Activated T-helper 1 cell treated with anti-CD3 and anti-CD28 coated beads, Interleukin-12 subunit alpha, Interleukin-12 subunit beta, Interleukin-2, Interleukin-4 antibody, amounts not matched to agents 30 ng/mL and 10 ng/mL and 1 ng/mL, durations not matched to agents 14 hours and 24 hours and 36 hours (primary cell): Measurements from ENCODE around the gene PARP12. TPM values are rescaled to one million over a fixed set of nuclear protein-coding genes. Genes with fewer than 3 reads are reported as not detected.
"Not testable (repeated sequence)": the region's sequence is repeated elsewhere in the genome, so short reads cannot be mapped to it uniquely, and the experiment has no call there.

ENCODE experiments used
- DNase-seq: peaks from one replicate; pipeline ENCODE4 v3.0.0; 2021; ENCODE audit warnings: low spot score
- H3K27ac Mint-ChIP-seq: one replicate; pipeline ENCODE4 v1.8.0; 2021; ENCODE audit warnings: mild to moderate bottlenecking, mixed read lengths
- H3K27me3 Mint-ChIP-seq: one replicate; pipeline ENCODE4 v1.8.0; 2022; ENCODE audit warnings: mild to moderate bottlenecking, moderate library complexity, mixed read lengths; ENCODE audit not compliant: insufficient read depth
- H3K36me3 Mint-ChIP-seq: one replicate; pipeline ENCODE4 v1.8.0; 2021; ENCODE audit warnings: low read depth, mixed read lengths
- H3K4me1 Mint-ChIP-seq: one replicate; pipeline ENCODE4 v1.8.0; 2021; ENCODE audit warnings: low read depth, mixed read lengths
- H3K4me3 Mint-ChIP-seq: one replicate; pipeline ENCODE4 v1.8.0; 2021; ENCODE audit warnings: mild to moderate bottlenecking, moderate library complexity, mixed read lengths
- H3K9me3 Mint-ChIP-seq: one replicate; pipeline ENCODE4 v1.8.0; 2021; ENCODE audit warnings: mixed read lengths
- intact Hi-C: fragments of 100-400 bp; cut with micrococcal nuclease; formaldehyde crosslinking; loops from one replicate; pipeline ENCODE4 v1.15.1; 2024
- total RNA-seq: library from RNA; stranded (reverse); gene quantifications from 2 replicates; pipeline ENCODE4 v1.2.3, GENCODE V29; 2022

The PARP12 gene
- total RNA-seq, result 62.0 and 63.7 TPM in 2 replicates

GRCh38 chr7:140062528-140063299 lies at the start of gene PARP12:
Gene PARP12, minus strand, starts transcription at chr7:140062951. Its CDS starts 104 bp downstream, at chr7:140062847.
- peaks cover 20% of the 10 kb centered on the region for H3K9me3 Mint-ChIP-seq
- peaks cover 5% of the 10 kb centered on the region for H3K27me3 Mint-ChIP-seq
- peaks cover 34% of the 10 kb centered on the region for H3K36me3 Mint-ChIP-seq
- H3K4me1 Mint-ChIP-seq, result peaks cover 43% of the 10 kb centered on the region
- H3K4me3 Mint-ChIP-seq, result peak within 1 kb of the TSS; percentile 82
- peak within 1 kb of the TSS; percentile 91 for H3K27ac Mint-ChIP-seq
- DNase-seq, result peak; percentile 88
- intact Hi-C loops, result loop anchor here (1.0 to 10.0 kb wide), 9 partner anchors 22 to 415 kb away; partner anchors contain the start of genes HIPK2 and MKRN1

DNA sequence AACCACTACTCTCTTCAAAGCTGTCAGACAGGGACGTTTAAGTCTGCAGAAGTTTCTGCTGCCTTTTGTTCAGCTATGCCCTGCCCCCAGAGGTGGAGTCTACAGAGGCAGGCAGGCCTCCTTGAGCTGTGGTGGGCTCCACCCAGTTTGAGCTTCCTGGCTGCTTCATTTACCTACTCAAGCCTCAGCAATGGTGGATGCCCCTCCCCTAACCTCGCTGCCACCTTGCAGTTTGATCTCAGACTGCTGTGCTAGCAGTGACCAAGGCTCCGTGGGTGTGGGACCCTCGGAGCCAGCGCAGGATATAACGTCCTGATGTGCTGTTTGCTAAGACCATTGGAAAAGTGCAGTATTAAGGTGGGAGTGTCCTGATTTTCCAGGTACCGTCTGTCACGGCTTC lies 46.0 kb upstream of the PARP12 start:
- H3K4me3 Mint-ChIP-seq, H3K27me3 Mint-ChIP-seq, H3K27ac Mint-ChIP-seq, H3K4me1 Mint-ChIP-seq, DNase-seq, intact Hi-C loops: not testable (repeated sequence)
- Mint-ChIP-seq H3K36me3 (peaks cover 70% of the 10 kb centered on the region), H3K9me3 (peaks cover 10% of the 10 kb centered on the region)

DNA sequence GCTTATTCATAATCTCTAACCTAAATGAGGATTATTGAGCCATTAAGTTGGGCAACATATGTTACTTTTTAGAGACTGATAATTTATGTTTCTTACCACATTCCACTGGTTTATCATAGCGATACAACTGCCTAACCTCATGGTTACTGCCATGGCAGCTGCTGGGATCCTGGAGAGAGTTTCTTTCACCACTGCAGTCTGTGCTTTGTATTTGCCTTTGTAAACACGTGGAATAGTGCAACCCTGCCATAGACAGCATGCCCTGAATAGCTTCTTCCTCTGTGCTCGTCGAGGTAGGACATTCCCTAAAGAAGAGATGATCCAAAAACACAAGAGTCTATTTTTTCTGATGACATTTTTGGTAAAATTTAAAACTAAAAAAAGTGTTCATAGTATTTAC lies 33.7 kb upstream of the PARP12 start:
- H3K27me3 Mint-ChIP-seq, result no peaks in the 10 kb centered on the region
- no peaks in the 10 kb centered on the region for H3K4me1 Mint-ChIP-seq
- H3K4me3 Mint-ChIP-seq, result no peak overlapping the region
- no peak overlapping the region for H3K27ac Mint-ChIP-seq
- H3K9me3 Mint-ChIP-seq, result no peaks in the 10 kb centered on the region
- intact Hi-C loops, result no loop called here
- H3K36me3 Mint-ChIP-seq, result peaks cover 62% of the 10 kb centered on the region
- no peak for DNase-seq

- Mint-ChIP-seq H3K4me3 (no peak overlapping the region), H3K4me1 (no peaks in the 10 kb centered on the region), H3K27ac (no peak overlapping the region), H3K27me3 (no peaks in the 10 kb centered on the region), H3K36me3 (peaks cover 59% of the 10 kb centered on the region), H3K9me3 (no peaks in the 10 kb centered on the region)
- intact Hi-C loops, result no loop called here
- DNase-seq, result no peak
Measured at GRCh38 chr7:140093375-140093774, 30.6 kb upstream of the PARP12 start.

DNA sequence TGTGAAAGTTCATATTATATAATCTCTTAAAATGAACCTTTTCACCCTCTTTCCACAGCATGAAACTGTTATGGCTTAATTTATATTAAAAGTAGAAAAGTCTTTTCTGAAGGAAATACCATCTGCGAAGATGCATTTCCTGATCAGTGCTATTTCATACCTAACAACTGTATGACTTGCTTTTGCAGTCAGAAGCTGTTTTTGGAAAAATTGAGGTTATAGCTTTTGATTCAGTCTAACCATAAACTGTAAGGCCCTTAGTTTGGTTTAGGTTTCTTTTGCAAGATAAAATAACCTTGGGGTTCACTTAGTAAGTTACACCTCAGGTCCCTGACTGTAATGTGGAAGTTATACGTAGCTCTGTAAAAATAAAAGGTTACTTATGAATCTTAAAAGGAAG lies 22.7 kb upstream of the PARP12 start:
- H3K36me3 Mint-ChIP-seq, result peaks cover 12% of the 10 kb centered on the region
- H3K9me3 Mint-ChIP-seq, result no peaks in the 10 kb centered on the region
- intact Hi-C loops, result loop anchor here (2.0 to 5.0 kb wide), 2 partner anchors 23 to 37 kb away; partner anchors contain the start of gene PARP12
- no peaks in the 10 kb centered on the region for H3K27me3 Mint-ChIP-seq
- no peak for DNase-seq
- peak overlapping the region; percentile 76 for H3K27ac Mint-ChIP-seq
- no peak overlapping the region for H3K4me3 Mint-ChIP-seq
- H3K4me1 Mint-ChIP-seq, result peaks cover 39% of the 10 kb centered on the region

DNA sequence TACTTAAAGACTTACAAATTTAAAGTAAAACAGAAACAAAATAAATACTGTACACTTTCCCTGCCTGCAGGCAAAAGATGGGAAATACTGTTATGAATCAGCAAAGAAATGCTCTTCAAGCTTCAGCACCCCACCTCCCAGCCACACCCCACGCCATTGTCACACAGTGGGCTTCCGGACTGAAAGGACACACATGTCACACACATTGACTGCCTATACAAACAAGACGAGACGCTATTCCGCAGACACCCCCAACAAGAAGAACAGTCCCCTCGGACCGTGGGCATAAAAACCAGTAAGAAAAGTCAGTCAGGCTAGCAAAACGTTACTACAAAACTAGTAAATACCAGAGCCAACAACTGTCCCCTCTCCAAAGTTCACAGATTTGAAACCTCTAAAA lies 22.2 kb upstream of the PARP12 start:
- H3K4me3 Mint-ChIP-seq, result peak overlapping the region; percentile 9
- H3K4me1 Mint-ChIP-seq, result peaks cover 39% of the 10 kb centered on the region
- intact Hi-C loops, result loop anchor here (2.0 to 5.0 kb wide), 2 partner anchors 22 to 37 kb away; partner anchors contain the start of gene PARP12
- DNase-seq, result peak; percentile 36
- no peaks in the 10 kb centered on the region for H3K9me3 Mint-ChIP-seq
- peak overlapping the region; percentile 76 for H3K27ac Mint-ChIP-seq
- peaks cover 12% of the 10 kb centered on the region for H3K36me3 Mint-ChIP-seq
- no peaks in the 10 kb centered on the region for H3K27me3 Mint-ChIP-seq

DNA sequence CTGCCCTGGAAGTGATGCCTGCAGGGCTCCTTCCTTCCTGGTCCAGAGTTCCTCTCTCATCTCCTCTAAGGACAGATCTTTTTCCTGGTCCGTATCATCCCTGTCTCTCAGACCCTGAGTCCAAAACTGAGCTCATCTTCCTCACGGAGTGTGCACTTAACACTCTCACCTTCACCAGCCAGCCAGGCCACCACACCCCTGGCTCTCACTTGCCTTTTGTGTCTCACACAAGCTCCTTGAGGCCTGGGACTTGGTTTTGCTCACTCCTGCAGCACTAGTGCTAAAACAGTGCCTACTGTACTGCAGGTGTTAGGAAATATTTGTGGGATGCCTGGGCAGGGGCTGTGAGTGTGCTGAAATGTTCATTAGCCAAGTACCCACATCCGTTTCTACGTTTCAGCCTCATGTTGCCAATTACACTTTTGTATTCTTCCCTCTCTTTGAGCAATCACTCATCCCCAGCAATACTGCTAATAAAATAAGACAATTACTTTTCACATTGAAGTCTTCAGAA lies 21.4 kb upstream of the PARP12 start:
- DNase-seq, result no peak
- H3K4me3 Mint-ChIP-seq, result no peak overlapping the region

DNA sequence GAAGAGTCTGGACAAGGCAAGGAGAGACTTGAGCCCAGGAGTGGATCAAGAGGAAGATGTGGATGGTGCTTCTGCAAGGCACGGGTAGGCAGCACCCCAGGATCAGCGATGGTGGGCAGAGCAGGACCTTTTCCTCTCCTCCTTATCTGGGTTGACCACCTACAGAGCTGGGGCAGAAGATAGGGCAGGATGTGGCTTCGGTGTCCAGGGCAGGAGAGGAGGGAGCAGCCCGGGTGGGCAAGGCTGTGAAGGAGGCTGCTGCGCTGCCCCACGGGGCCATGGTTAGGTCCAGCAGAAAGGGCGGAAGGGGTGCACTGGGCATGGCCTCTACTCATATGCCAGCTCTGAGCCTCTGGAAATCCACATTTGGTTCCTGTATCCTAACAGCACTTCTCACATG lies 20.0 kb upstream of the PARP12 start:
- intact Hi-C loops, result no loop called here
- Mint-ChIP-seq H3K4me3 (no peak overlapping the region), H3K27ac (no peak overlapping the region), H3K4me1 (peaks cover 39% of the 10 kb centered on the region), H3K36me3 (peaks cover 8% of the 10 kb centered on the region), H3K27me3 (no peaks in the 10 kb centered on the region), H3K9me3 (no peaks in the 10 kb centered on the region)
- DNase-seq, result no peak

More for the DNA sequence above, 21.4 kb upstream of the PARP12 start:
- no peaks in the 10 kb centered on the region for H3K9me3 Mint-ChIP-seq
- no peak overlapping the region for H3K27ac Mint-ChIP-seq
- no peaks in the 10 kb centered on the region for H3K27me3 Mint-ChIP-seq
- H3K36me3 Mint-ChIP-seq, result peaks cover 12% of the 10 kb centered on the region
- intact Hi-C loops, result loop anchor here (2.0 kb wide), 1 partner anchor 21 kb away; the partner anchor contains the start of gene PARP12
- H3K4me1 Mint-ChIP-seq, result peaks cover 39% of the 10 kb centered on the region

- Mint-ChIP-seq H3K36me3 (peaks cover 8% of the 10 kb centered on the region), H3K27ac (no peak overlapping the region), H3K4me3 (no peak overlapping the region), H3K27me3 (no peaks in the 10 kb centered on the region), H3K9me3 (no peaks in the 10 kb centered on the region), H3K4me1 (peaks cover 38% of the 10 kb centered on the region)
- DNase-seq, result no peak
- intact Hi-C loops, result no loop called here
Measured at GRCh38 chr7:140081774-140082425, 19.1 kb upstream of the PARP12 start.

GRCh38 chr7:140080919-140081318 lies 18.2 kb upstream of the PARP12 start:
- H3K27ac Mint-ChIP-seq, result no peak overlapping the region
- H3K4me3 Mint-ChIP-seq, result no peak overlapping the region
- intact Hi-C loops, result no loop called here
- peaks cover 7% of the 10 kb centered on the region for H3K36me3 Mint-ChIP-seq
- no peak for DNase-seq
- peaks cover 30% of the 10 kb centered on the region for H3K4me1 Mint-ChIP-seq
- H3K9me3 Mint-ChIP-seq, result no peaks in the 10 kb centered on the region
- H3K27me3 Mint-ChIP-seq, result no peaks in the 10 kb centered on the region

- Mint-ChIP-seq H3K36me3 (peaks cover 2% of the 10 kb centered on the region), H3K9me3 (no peaks in the 10 kb centered on the region), H3K4me1 (peaks cover 13% of the 10 kb centered on the region), H3K27me3 (peaks cover 3% of the 10 kb centered on the region), H3K27ac (no peak overlapping the region), H3K4me3 (no peak overlapping the region)
- DNase-seq, result no peak
- intact Hi-C loops, result no loop called here
Measured at GRCh38 chr7:140079121-140079536, 16.4 kb upstream of the PARP12 start.

DNA sequence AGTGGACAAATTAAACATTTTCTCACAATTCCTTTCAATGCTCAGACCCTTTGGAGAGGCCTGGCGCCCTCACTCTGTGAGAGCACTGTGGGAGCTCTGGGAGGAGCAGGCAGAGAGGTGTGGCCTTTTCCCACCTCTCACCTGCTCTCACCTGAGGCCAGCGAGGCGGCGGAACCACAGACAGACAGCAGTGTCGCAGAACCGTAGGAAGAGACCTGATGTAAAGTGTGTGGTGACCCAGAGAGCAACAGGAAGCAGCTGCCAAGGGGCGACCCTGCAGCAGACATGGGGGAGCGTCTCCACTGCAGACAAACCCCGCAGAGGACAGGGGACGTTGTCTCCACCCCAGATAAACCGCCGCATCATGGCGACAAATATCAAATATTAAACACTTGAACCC lies 15.6 kb upstream of the PARP12 start:
- H3K27ac Mint-ChIP-seq, result no peak overlapping the region
- no peak overlapping the region for H3K4me3 Mint-ChIP-seq
- intact Hi-C loops, result no loop called here
- DNase-seq, result no peak
- peaks cover 2% of the 10 kb centered on the region for H3K36me3 Mint-ChIP-seq
- H3K4me1 Mint-ChIP-seq, result peaks cover 6% of the 10 kb centered on the region
- H3K27me3 Mint-ChIP-seq, result peaks cover 4% of the 10 kb centered on the region
- H3K9me3 Mint-ChIP-seq, result no peaks in the 10 kb centered on the region

DNA sequence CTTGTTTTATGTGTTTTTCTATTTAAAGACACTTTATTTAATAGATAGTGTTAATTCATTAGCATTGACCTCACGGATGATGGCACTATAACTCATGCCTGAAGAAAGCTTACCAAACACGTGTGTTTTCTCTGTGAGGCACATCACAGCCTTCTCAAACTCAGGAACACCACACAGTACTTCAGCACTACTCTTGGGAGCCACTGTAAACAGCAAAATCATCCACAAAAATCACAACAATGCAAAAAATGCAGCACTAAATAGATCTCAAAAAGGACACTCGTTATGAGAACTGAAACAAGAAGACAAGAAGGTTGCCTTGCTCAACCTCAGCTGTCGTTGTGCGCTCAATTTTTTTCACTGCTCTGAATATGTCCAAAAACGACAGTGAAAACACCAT lies 12.0 kb upstream of the PARP12 start:
- intact Hi-C loops, result no loop called here
- no peak for DNase-seq
- Mint-ChIP-seq H3K27ac (no peak overlapping the region), H3K36me3 (no peaks in the 10 kb centered on the region), H3K4me1 (no peaks in the 10 kb centered on the region), H3K9me3 (peaks cover 4% of the 10 kb centered on the region), H3K27me3 (peaks cover 4% of the 10 kb centered on the region), H3K4me3 (no peak overlapping the region)
